Esophagus squamous epithelium (tissue), 4 donors: Measurements from ENCODE around the gene SCN2B.

Experiments
- POLR2A ChIP-seq, 4 donors: fragments of 450-650 bp; IDR thresholded peaks; one replicate each; pipeline ENCODE4 v1.6.1; 2017; ENCODE audit warnings: antibody characterized with exemption in 4 of 4, mild to moderate bottlenecking in 4 of 4, moderate library complexity in 3 of 4
- TF ChIP-seq, protein P1 (sequence below), 6 experiments: fragments of 450-650 bp in 4 of 6; fragments of 200-600 bp in 2 of 6; sonication (generic) in 2 of 6; IDR thresholded peaks; one replicate each; pipeline ENCODE4 v1.5.1; 2016 to 2019; ENCODE audit warnings: antibody characterized with exemption in 6 of 6, mild to moderate bottlenecking in 4 of 6, moderate library complexity in 4 of 6

DNA sequence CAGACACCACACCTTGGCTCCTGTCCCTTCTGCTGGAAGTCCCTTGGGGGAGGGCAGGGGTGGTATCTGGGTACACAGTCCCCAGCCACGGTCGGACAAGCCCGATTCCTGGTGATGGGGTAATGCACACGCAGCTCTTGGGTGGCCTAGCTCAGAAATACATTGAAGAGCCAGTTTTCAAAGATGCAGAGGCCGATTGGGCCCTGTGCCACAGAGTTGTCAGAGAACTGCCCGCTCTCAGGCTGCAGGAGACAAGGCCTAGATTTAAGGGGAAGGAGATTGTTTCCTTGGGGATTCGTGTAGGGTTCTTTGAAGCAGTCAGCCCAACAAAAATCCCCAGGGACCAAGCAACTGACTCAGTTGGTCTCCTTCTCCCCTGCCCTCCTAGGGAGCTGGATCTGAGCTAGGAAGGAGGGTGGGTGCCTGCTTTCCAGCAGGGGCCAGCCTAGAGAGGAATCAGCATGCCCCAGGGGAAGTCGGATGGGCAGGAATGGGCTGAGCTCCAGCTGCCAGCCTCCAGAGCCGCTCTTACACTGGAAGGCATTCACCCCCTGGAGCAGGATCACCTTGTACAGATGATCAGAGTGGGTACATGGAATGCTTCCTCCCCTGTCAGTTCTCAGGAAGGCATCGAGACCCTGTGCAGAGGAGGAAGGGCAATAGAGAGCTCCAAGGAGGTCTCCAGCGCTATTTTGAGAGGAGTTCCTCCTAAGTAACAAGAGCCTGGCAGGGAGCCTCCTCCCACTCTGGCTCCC lies 20.5 kb downstream of the SCN2B start:
- TF ChIP-seq POLR2A (IDR thresholded peaks at IDR 0.05): no peak
- TF ChIP-seq, protein P1, sequence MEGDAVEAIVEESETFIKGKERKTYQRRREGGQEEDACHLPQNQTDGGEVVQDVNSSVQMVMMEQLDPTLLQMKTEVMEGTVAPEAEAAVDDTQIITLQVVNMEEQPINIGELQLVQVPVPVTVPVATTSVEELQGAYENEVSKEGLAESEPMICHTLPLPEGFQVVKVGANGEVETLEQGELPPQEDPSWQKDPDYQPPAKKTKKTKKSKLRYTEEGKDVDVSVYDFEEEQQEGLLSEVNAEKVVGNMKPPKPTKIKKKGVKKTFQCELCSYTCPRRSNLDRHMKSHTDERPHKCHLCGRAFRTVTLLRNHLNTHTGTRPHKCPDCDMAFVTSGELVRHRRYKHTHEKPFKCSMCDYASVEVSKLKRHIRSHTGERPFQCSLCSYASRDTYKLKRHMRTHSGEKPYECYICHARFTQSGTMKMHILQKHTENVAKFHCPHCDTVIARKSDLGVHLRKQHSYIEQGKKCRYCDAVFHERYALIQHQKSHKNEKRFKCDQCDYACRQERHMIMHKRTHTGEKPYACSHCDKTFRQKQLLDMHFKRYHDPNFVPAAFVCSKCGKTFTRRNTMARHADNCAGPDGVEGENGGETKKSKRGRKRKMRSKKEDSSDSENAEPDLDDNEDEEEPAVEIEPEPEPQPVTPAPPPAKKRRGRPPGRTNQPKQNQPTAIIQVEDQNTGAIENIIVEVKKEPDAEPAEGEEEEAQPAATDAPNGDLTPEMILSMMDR (IDR thresholded peaks at IDR 0.05): no peak
